ENCODE data around the gene SREK1. TPM values are rescaled to one million over a fixed set of nuclear protein-coding genes. Genes with fewer than 3 reads are reported as not detected.
"Not testable (repeated sequence)": the region's sequence is repeated elsewhere in the genome, so short reads cannot be mapped to it uniquely, and the experiment has no call there.

The SREK1 gene
- 71.2 and 73.9 TPM in 2 replicates for total RNA-seq

GRCh38 chr5:66144074-66144833 lies at the start of gene SREK1:
Gene SREK1, plus strand, starts transcription at chr5:66144300. Its CDS starts 77 bp downstream, at chr5:66144377.
- intact Hi-C loops (cut with micrococcal nuclease): loop anchor here (1.0 to 10.0 kb wide), 12 partner anchors 27 to 1375 kb away; partner anchors contain the start of genes CENPK, CWC27, NLN and PPWD1

GRCh38 chr5:66100851-66101250 lies 43.2 kb upstream of the SREK1 start:
- intact Hi-C loops (cut with micrococcal nuclease): no loop called here

GRCh38 chr5:66113160-66113559 lies 30.9 kb upstream of the SREK1 start:
- intact Hi-C loops (cut with micrococcal nuclease): no loop called here

GRCh38 chr5:66118304-66118703 lies 25.8 kb upstream of the SREK1 start:
- intact Hi-C loops (cut with micrococcal nuclease): no loop called here

- intact Hi-C loops (cut with micrococcal nuclease): no loop called here
Measured at GRCh38 chr5:66122379-66123034, 21.6 kb upstream of the SREK1 start.

GRCh38 chr5:66129144-66129543 lies 15.0 kb upstream of the SREK1 start:
- intact Hi-C loops (cut with micrococcal nuclease): no loop called here

- intact Hi-C loops (cut with micrococcal nuclease): no loop called here
Measured at GRCh38 chr5:66130493-66130892, 13.6 kb upstream of the SREK1 start.

GRCh38 chr5:66134407-66134861 lies 9.7 kb upstream of the SREK1 start:
- intact Hi-C loops (cut with micrococcal nuclease): no loop called here

- intact Hi-C loops (cut with micrococcal nuclease): no loop called here
Measured at GRCh38 chr5:66136053-66136452, 8.0 kb upstream of the SREK1 start.

GRCh38 chr5:66136944-66137343 lies 7.2 kb upstream of the SREK1 start:
- intact Hi-C loops (cut with micrococcal nuclease): not testable (repeated sequence)

GRCh38 chr5:66138637-66139317 lies 5.3 kb upstream of the SREK1 start:
- intact Hi-C loops (cut with micrococcal nuclease): no loop called here

GRCh38 chr5:66139318-66139712 lies 4.8 kb upstream of the SREK1 start:
- intact Hi-C loops (cut with micrococcal nuclease): no loop called here

- intact Hi-C loops (cut with micrococcal nuclease): loop anchor here (10.0 kb wide), 3 partner anchors 1022 to 1108 kb away; no protein-coding TSS in a partner anchor
Measured at GRCh38 chr5:66142417-66142816, 1.7 kb upstream of the SREK1 start.

GRCh38 chr5:66143473-66144073 lies 527 bp upstream of the SREK1 start:
- intact Hi-C loops (cut with micrococcal nuclease): loop anchor here (1.0 to 10.0 kb wide), 13 partner anchors 28 to 1375 kb away; partner anchors contain the start of genes CENPK, CWC27, NLN and PPWD1

- intact Hi-C loops (cut with micrococcal nuclease): loop anchor here (1.0 to 10.0 kb wide), 14 partner anchors 8 to 1376 kb away; partner anchors contain the start of genes CENPK, CWC27, NLN and PPWD1
Measured at GRCh38 chr5:66144834-66145390, 812 bp downstream of the SREK1 start.

- intact Hi-C loops (cut with micrococcal nuclease): loop anchor here (1.0 to 10.0 kb wide), 9 partner anchors 8 to 1377 kb away; partner anchors contain the start of genes CENPK, CWC27, PPWD1 and SREK1IP1
Measured at GRCh38 chr5:66145737-66146136, 1.6 kb downstream of the SREK1 start.

GRCh38 chr5:66149950-66150349 lies 5.8 kb downstream of the SREK1 start:
- intact Hi-C loops (cut with micrococcal nuclease): loop anchor here (10.0 kb wide), 3 partner anchors 1015 to 1115 kb away; no protein-coding TSS in a partner anchor

GRCh38 chr5:66151030-66151429 lies 6.9 kb downstream of the SREK1 start:
- intact Hi-C loops (cut with micrococcal nuclease): no loop called here

- intact Hi-C loops (cut with micrococcal nuclease): no loop called here
Measured at GRCh38 chr5:66151491-66151890, 7.4 kb downstream of the SREK1 start.

GRCh38 chr5:66157046-66157445 lies 12.9 kb downstream of the SREK1 start:
- intact Hi-C loops (cut with micrococcal nuclease): no loop called here

GRCh38 chr5:66161356-66161755 lies 17.3 kb downstream of the SREK1 start:
- intact Hi-C loops (cut with micrococcal nuclease): no loop called here

All from T-helper 1 cell treated with Interleukin-12 subunit alpha and Interleukin-12 subunit beta and Interleukin-4 antibody, amounts not matched to agents 30 ng/mL and 1 ng/mL, for 36 hours (primary cell).